H1 (cell line): ENCODE measurements around the gene TFF1. TPM values are rescaled to one million over a fixed set of nuclear protein-coding genes. Genes with fewer than 3 reads are reported as not detected.

ENCODE experiments used
- CTCF ChIA-PET: fragments of 300-600 bp; sonication (Branson Sonifier 250); formaldehyde crosslinking; loops from one replicate; lab custom pipeline; 2021; ENCODE audit not compliant: partially characterized antibody; lab: Charles Lee
- POLR2A ChIA-PET: fragments of 300-600 bp; sonication (Branson Sonifier 250); formaldehyde crosslinking; loops from one replicate; lab custom pipeline; 2021; ENCODE audit warnings: inconsistent platforms; ENCODE audit not compliant: partially characterized antibody; lab: Charles Lee
- DNase-seq, 2 experiments: peaks; one replicate each; pipeline versions ENCODE4 v3.0.0 to v3.0.0-alpha.2; 2010 to 2022; ENCODE audit warnings: low spot score in 2 of 2, low read depth in 1 of 2, mixed read lengths in 1 of 2
- FAIRE-seq: peaks from 2 replicates; lab custom pipeline; 2011; peaks lifted over from hg19 to GRCh38; lab: Jason Lieb, UNC
- H2AFZ ChIP-seq: 2 replicates; pipeline ENCODE4 v1.8.1; 2012; ENCODE audit warnings: low read length, inconsistent platforms
- H2AK5ac ChIP-seq: 2 replicates; pipeline ENCODE4 v1.6.1; 2013; ENCODE audit warnings: low read depth, low read length
- H2BK120ac ChIP-seq: replicated peaks from 2 replicates; pipeline ENCODE3; 2013; ENCODE audit warnings: low read depth, low read length, inconsistent platforms
- H2BK12ac ChIP-seq: 2 replicates; pipeline ENCODE4 v1.6.1; 2013; ENCODE audit warnings: low read depth, low read length
- H2BK15ac ChIP-seq: 2 replicates; pipeline ENCODE4 v1.6.1; 2013; ENCODE audit warnings: low read length
- H2BK20ac ChIP-seq: 2 replicates; pipeline ENCODE4 v1.6.1; 2013; ENCODE audit warnings: low read length
- H2BK5ac ChIP-seq: 2 replicates; pipeline ENCODE4 v1.6.1; 2013; ENCODE audit warnings: low read depth, low read length
- H3K14ac ChIP-seq: 2 replicates; pipeline ENCODE4 v1.6.1; 2013; ENCODE audit warnings: inconsistent platforms; ENCODE audit not compliant: insufficient read length
- H3K18ac ChIP-seq: 2 replicates; pipeline ENCODE4 v1.6.1; 2013; ENCODE audit warnings: low read length; ENCODE audit errors: extremely low read depth
- H3K23ac ChIP-seq: 2 replicates; pipeline ENCODE4 v1.6.1; 2013; ENCODE audit warnings: inconsistent platforms; ENCODE audit not compliant: insufficient read length
- H3K23me2 ChIP-seq: 2 replicates; pipeline ENCODE4 v1.6.1; 2013; ENCODE audit warnings: low read depth, low read length
- H3K27ac ChIP-seq: 2 replicates; pipeline ENCODE4 v1.6.1; 2011; ENCODE audit warnings: low read depth, low read length, inconsistent platforms
- H3K27me3 ChIP-seq, 4 experiments: replicated peaks in 1 of 4; 1 replicate in 1 of 4; 2 replicates in 3 of 4; pipeline versions ENCODE4 v1.6.1 to v1.8.1; 2011 to 2013; ENCODE audit warnings: low read length in 3 of 4, mild to moderate bottlenecking in 3 of 4, inconsistent platforms in 2 of 4, mixed read lengths in 2 of 4, moderate library complexity in 1 of 4; ENCODE audit not compliant: control insufficient read depth in 3 of 4, insufficient read depth in 3 of 4; ENCODE audit errors: extremely low read depth in 1 of 4
- H3K36me3 ChIP-seq, 4 experiments: 2 replicates each; pipeline versions ENCODE4 v1.6.1 to v1.8.1; 2011 to 2013; ENCODE audit warnings: mild to moderate bottlenecking in 4 of 4, low read length in 3 of 4, moderate library complexity in 2 of 4, control low read depth in 1 of 4, inconsistent platforms in 1 of 4; ENCODE audit not compliant: insufficient read depth in 4 of 4, control insufficient read depth in 2 of 4
- H3K4ac ChIP-seq: replicated peaks from 2 replicates; pipeline ENCODE3; 2013; ENCODE audit warnings: low read length, low read depth, mixed read lengths, inconsistent platforms; ENCODE audit not compliant: insufficient read length
- H3K4me1 ChIP-seq, 4 experiments: replicated peaks in 1 of 4; 1 replicate in 1 of 4; 2 replicates in 3 of 4; pipeline versions ENCODE4 v1.6.1 to v1.8.1; 2011 to 2013; ENCODE audit warnings: low read length in 3 of 4, inconsistent platforms in 2 of 4, mixed read lengths in 1 of 4; ENCODE audit not compliant: insufficient read depth in 4 of 4, control insufficient read depth in 3 of 4
- H3K4me2 ChIP-seq, 2 experiments: 2 replicates each; pipeline versions ENCODE4 v1.6.1 to v1.8.1; 2011 to 2013; ENCODE audit warnings: low read depth in 2 of 2, low read length in 2 of 2, control low read depth in 1 of 2, inconsistent platforms in 1 of 2, mild to moderate bottlenecking in 1 of 2; ENCODE audit not compliant: insufficient read depth in 1 of 2
- H3K4me3 ChIP-seq, 4 experiments: fragments of 200-600, 300-600 bp in 1 of 4; sonication (generic), shearing (Covaris generic), sonication (Bioruptor Twin) in 1 of 4; 2 replicates each; pipeline versions ENCODE4 v1.5.1 to v1.8.1; 2011 to 2016; ENCODE audit warnings: low read length in 4 of 4, low read depth in 3 of 4, control low read depth in 2 of 4, inconsistent platforms in 2 of 4, mild to moderate bottlenecking in 2 of 4, mixed read lengths in 1 of 4, moderate library complexity in 1 of 4; ENCODE audit not compliant: insufficient read depth in 2 of 4; ENCODE audit errors: extremely low read depth in 1 of 4
- H3K56ac ChIP-seq: replicated peaks from 2 replicates; pipeline ENCODE3; 2013; ENCODE audit warnings: low read depth, mild to moderate bottlenecking, mixed read lengths, low read length, inconsistent platforms; ENCODE audit not compliant: insufficient read length
- H3K79me1 ChIP-seq: 2 replicates; pipeline ENCODE4 v1.6.1; 2013; ENCODE audit warnings: low read depth, low read length, control low read depth
- H3K79me2 ChIP-seq, 2 experiments: 2 replicates each; pipeline versions ENCODE4 v1.6.1 to v1.8.1; 2012 to 2013; ENCODE audit warnings: low read length in 2 of 2, mild to moderate bottlenecking in 2 of 2, inconsistent platforms in 1 of 2; ENCODE audit not compliant: insufficient read depth in 2 of 2, control insufficient read depth in 1 of 2
- H3K9ac ChIP-seq, 4 experiments: replicated peaks in 1 of 4; 1 replicate in 1 of 4; 2 replicates in 3 of 4; pipeline versions ENCODE4 v1.6.1 to v1.8.1; 2011 to 2013; ENCODE audit warnings: low read depth in 3 of 4, low read length in 3 of 4, control low read depth in 2 of 4, mild to moderate bottlenecking in 2 of 4, moderate library complexity in 2 of 4, inconsistent platforms in 1 of 4; ENCODE audit errors: extremely low read depth in 1 of 4
- H3K9me3 ChIP-seq, 2 experiments: 2 replicates each; pipeline versions ENCODE4 v1.6.1 to v1.8.1; 2012 to 2013; ENCODE audit warnings: mild to moderate bottlenecking in 2 of 2, moderate library complexity in 2 of 2, control low read depth in 1 of 2, inconsistent platforms in 1 of 2, low read depth in 1 of 2, low read length in 1 of 2, mixed read lengths in 1 of 2; ENCODE audit not compliant: insufficient read depth in 2 of 2
- H4K20me1 ChIP-seq, 2 experiments: replicated peaks in 1 of 2; 2 replicates each; pipeline versions ENCODE3 to v1.8.1; 2011 to 2013; ENCODE audit warnings: inconsistent platforms in 2 of 2, low read length in 2 of 2, mild to moderate bottlenecking in 1 of 2; ENCODE audit not compliant: insufficient read depth in 2 of 2, control insufficient read depth in 1 of 2
- H4K5ac ChIP-seq: 2 replicates; pipeline ENCODE4 v1.6.1; 2013; ENCODE audit warnings: low read length, low read depth, mixed read lengths, inconsistent platforms; ENCODE audit not compliant: insufficient read length
- H4K8ac ChIP-seq: 2 replicates; pipeline ENCODE4 v1.8.0; 2013; ENCODE audit warnings: mild to moderate bottlenecking, moderate library complexity, low read length, inconsistent platforms; ENCODE audit not compliant: insufficient read depth; ENCODE audit errors: extremely low read depth
- H4K91ac ChIP-seq: replicated peaks from 2 replicates; pipeline ENCODE3; 2013; ENCODE audit warnings: low read length, mixed read lengths, inconsistent platforms; ENCODE audit not compliant: insufficient read length
- EP300 ChIP-seq, 2 experiments: IDR thresholded peaks; 1 replicate in 1 of 2; 2 replicates in 1 of 2; pipeline ENCODE4 v1.6.1; 2011 to 2012; ENCODE audit warnings: low read depth in 2 of 2, low read length in 2 of 2, mild to moderate bottlenecking in 2 of 2, borderline replicate concordance in 1 of 2, inconsistent platforms in 1 of 2, moderate library complexity in 1 of 2
- GTF2F1 ChIP-seq: IDR thresholded peaks from 2 replicates; pipeline ENCODE4 v1.6.1; 2012; ENCODE audit warnings: low read depth, low read length, improper control_type of control experiment, borderline replicate concordance
- JUN ChIP-seq: IDR thresholded peaks from 2 replicates; pipeline ENCODE4 v1.6.1; 2011; ENCODE audit warnings: low read depth, mild to moderate bottlenecking, improper control_type of control experiment, low read length
- KDM5A ChIP-seq: fragments of 200-600 bp; IDR thresholded peaks from 2 replicates; pipeline ENCODE4 v1.7.1; 2012; ENCODE audit warnings: mild to moderate bottlenecking, low read length, inconsistent platforms, mixed read lengths
- NANOG ChIP-seq: IDR thresholded peaks from 2 replicates; pipeline ENCODE4 v1.6.1; 2011; ENCODE audit warnings: low read length, low read depth, mild to moderate bottlenecking, inconsistent platforms; ENCODE audit not compliant: insufficient read depth, poor library complexity, severe bottlenecking
- NRF1 ChIP-seq: IDR thresholded peaks from 2 replicates; pipeline ENCODE4 v1.6.1; 2011; ENCODE audit warnings: mild to moderate bottlenecking, low read depth, low read length, improper control_type of control experiment
- SP2 ChIP-seq: IDR thresholded peaks from 2 replicates; pipeline ENCODE4 v1.6.1; 2012; ENCODE audit warnings: mild to moderate bottlenecking, low read length, inconsistent platforms
- TCF12 ChIP-seq: IDR thresholded peaks from 2 replicates; pipeline ENCODE4 v1.6.1; 2011; ENCODE audit warnings: low read depth, mild to moderate bottlenecking, low read length
- TEAD4 ChIP-seq: IDR thresholded peaks from 2 replicates; pipeline ENCODE4 v1.6.1; 2012; ENCODE audit warnings: low read depth, low read length, inconsistent platforms, mixed read lengths
- WGBS, 2 experiments: shearing (Covaris generic) in 1 of 2; methylation state at CpG; one replicate each; pipeline versions ENCODE4 v1.1.6 to v1.1.7; 2013 to 2015; ENCODE audit warnings: low lambda C conversion rate in 2 of 2, mixed read lengths in 2 of 2, inconsistent platforms in 1 of 2, low coverage in 1 of 2, missing lambda C conversion rate in 1 of 2; ENCODE audit not compliant: insufficient replicate concordance in 2 of 2, insufficient coverage in 1 of 2, insufficient read length in 1 of 2; ENCODE audit errors: extremely low coverage in 1 of 2, missing lambda C conversion rate in 1 of 2; 5-methylcytosine and 5-hydroxymethylcytosine counted together
- polyA plus RNA-seq, 7 experiments: library from polyadenylated mRNA; depleted of rRNA in 3 of 7; stranded (reverse) in 5 of 7; unstranded in 2 of 7; fragments of >200 nt in 5 of 7; fragments of 200-250 nt in 2 of 7; gene quantifications; 1 replicate in 5 of 7; 2 replicates in 1 of 7; 4 replicates in 1 of 7; pipeline versions ENCODE4 v1.2.1 to v1.2.3, GENCODE V29; 2011 to 2013; ENCODE audit warnings: missing spikeins in 2 of 7, mixed read lengths in 2 of 7
- total RNA-seq: library from RNA; stranded (reverse); fragmentation: NEBNext Ultra II Directional; extraction: Animal tissue kit (Norgen Biotek cat#: 25700); gene quantifications from 2 replicates; pipeline ENCODE4 v1.2.1, GENCODE V29; 2021
- TF ChIP-seq, protein P1 (sequence below): IDR thresholded peaks from 2 replicates; pipeline ENCODE4 v1.6.1; 2011; ENCODE audit warnings: low read length, improper control_type of control experiment
- TF ChIP-seq, protein P2 (sequence below), 3 experiments: IDR thresholded peaks; 1 replicate in 2 of 3; 2 replicates in 1 of 3; pipeline versions ENCODE4 v1.5.1 to v1.6.1; 2011; ENCODE audit warnings: low read length in 3 of 3, mild to moderate bottlenecking in 3 of 3, inconsistent platforms in 2 of 3, low read depth in 1 of 3, moderate library complexity in 1 of 3; ENCODE audit not compliant: insufficient read depth in 1 of 3; ENCODE audit errors: control extremely low read depth in 1 of 3

Gene TFF1
- total and polyA plus RNA-seq, 2 of the 8 experiments (the other 6 are each of a cell fraction or from before 2014, with no cell fraction given), result not detected

DNA sequence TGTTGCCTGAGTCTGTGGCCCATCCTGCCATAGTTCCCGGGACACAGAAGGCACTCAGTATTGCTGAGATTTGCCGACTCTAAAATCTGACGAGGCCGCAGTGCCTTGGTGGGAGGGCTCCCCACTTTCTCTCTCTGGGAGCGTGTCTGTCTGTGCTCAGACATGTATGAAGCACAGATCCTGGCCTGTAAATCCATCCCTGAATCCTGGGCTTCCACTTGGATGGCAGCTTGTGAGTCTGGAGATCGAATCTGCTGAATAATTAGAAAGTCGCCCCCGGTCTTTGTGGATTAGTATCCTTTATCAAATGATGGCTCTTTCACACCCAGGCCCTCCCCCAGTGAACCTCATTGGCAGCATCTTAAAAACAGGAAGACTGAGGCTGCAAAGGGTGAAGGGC lies 47.7 kb upstream of the TFF1 start:
- H3K9ac ChIP-seq, result no peak overlapping the region
- no peaks in the 10 kb centered on the region for H3K36me3 ChIP-seq
- FAIRE-seq, result no peak
- no peaks in the 10 kb centered on the region for H3K79me1 ChIP-seq
- peaks cover 6% of the 10 kb centered on the region for H3K23me2 ChIP-seq
- H3K9me3 ChIP-seq, result no peaks in the 10 kb centered on the region
- H3K14ac ChIP-seq, result no peak overlapping the region
- no peak overlapping the region for H2BK5ac ChIP-seq
- H4K8ac ChIP-seq, result no peak overlapping the region
- CTCF ChIA-PET, result interaction anchor here (0.8 kb wide), 1 partner anchor 9 kb away, joined by 4 read pairs; no protein-coding TSS in a partner anchor
- H2AFZ ChIP-seq, result no peak overlapping the region
- H3K4me3 ChIP-seq, result no peak overlapping the region
- H3K4me1 ChIP-seq, result peaks cover 0 to 3% (median 1%) of the 10 kb centered on the region in 4 experiments; a peak in 4 of 7 replicates
- no peaks in the 10 kb centered on the region for H3K27me3 ChIP-seq
- H3K79me2 ChIP-seq, result no peaks in the 10 kb centered on the region
- H3K4ac ChIP-seq, result no peak overlapping the region
- POLR2A ChIA-PET, result no interaction called here
- H2BK20ac ChIP-seq, result no peak overlapping the region
- H2BK15ac ChIP-seq, result no peak overlapping the region
- H4K20me1 ChIP-seq, result peaks cover 0 to 3% of the 10 kb centered on the region in 2 experiments
- no peak overlapping the region for H3K4me2 ChIP-seq
- H3K23ac ChIP-seq, result no peak overlapping the region
- no peak overlapping the region for H2BK12ac ChIP-seq
- H3K56ac ChIP-seq, result no peak overlapping the region
- DNase-seq, result no peak
- H3K27ac ChIP-seq, result no peak overlapping the region
- no peak overlapping the region for H4K91ac ChIP-seq
- H3K18ac ChIP-seq, result no peak overlapping the region
- no peak overlapping the region for H2AK5ac ChIP-seq
- H2BK120ac ChIP-seq, result no peak overlapping the region
- 85% methylated on average over 8 of the region's 8 CpGs; no CpG with 5 or more reads in 1 of the 2 experiments for WGBS, 2 experiments
- H4K5ac ChIP-seq, result no peak overlapping the region
- TF ChIP-seq TCF12 (no peak), NANOG (no peak), EP300 (IDR thresholded peaks at IDR 0.05; ENCODE audit: borderline replicate concordance in 1 of 2, low read depth in 2 of 2, low read length in 2 of 2) (no peak), KDM5A (no peak), SP2 (no peak), JUN (no peak), TEAD4 (no peak), GTF2F1 (no peak), NRF1 (no peak)
- TF ChIP-seq, protein P1, sequence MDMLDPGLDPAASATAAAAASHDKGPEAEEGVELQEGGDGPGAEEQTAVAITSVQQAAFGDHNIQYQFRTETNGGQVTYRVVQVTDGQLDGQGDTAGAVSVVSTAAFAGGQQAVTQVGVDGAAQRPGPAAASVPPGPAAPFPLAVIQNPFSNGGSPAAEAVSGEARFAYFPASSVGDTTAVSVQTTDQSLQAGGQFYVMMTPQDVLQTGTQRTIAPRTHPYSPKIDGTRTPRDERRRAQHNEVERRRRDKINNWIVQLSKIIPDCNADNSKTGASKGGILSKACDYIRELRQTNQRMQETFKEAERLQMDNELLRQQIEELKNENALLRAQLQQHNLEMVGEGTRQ, result no peak
- TF ChIP-seq, protein P2, sequence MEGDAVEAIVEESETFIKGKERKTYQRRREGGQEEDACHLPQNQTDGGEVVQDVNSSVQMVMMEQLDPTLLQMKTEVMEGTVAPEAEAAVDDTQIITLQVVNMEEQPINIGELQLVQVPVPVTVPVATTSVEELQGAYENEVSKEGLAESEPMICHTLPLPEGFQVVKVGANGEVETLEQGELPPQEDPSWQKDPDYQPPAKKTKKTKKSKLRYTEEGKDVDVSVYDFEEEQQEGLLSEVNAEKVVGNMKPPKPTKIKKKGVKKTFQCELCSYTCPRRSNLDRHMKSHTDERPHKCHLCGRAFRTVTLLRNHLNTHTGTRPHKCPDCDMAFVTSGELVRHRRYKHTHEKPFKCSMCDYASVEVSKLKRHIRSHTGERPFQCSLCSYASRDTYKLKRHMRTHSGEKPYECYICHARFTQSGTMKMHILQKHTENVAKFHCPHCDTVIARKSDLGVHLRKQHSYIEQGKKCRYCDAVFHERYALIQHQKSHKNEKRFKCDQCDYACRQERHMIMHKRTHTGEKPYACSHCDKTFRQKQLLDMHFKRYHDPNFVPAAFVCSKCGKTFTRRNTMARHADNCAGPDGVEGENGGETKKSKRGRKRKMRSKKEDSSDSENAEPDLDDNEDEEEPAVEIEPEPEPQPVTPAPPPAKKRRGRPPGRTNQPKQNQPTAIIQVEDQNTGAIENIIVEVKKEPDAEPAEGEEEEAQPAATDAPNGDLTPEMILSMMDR (IDR thresholded peaks at IDR 0.05; ENCODE audit: control extremely low read depth in 1 of 3, insufficient read depth in 1 of 3, low read depth in 1 of 3, low read length in 3 of 3), result no peak
